ENCODE data around the gene TRPM2.

- TF ChIP-seq CTCF (IDR thresholded peaks at IDR 0.05) (no peak), POLR2A (IDR thresholded peaks at IDR 0.05) (no peak)
Observed at GRCh38 chr21:44395260-44395659, 41.8 kb downstream of the TRPM2 start.

Measured in Peyer's patch (tissue), 4 donors.